ENCODE results near the gene TMEM132D. TPM values are rescaled to one million over a fixed set of nuclear protein-coding genes. Genes with fewer than 3 reads are reported as not detected.

TMEM132D gene
- total RNA-seq, 2 experiments from 2014 or later, result not detected

- Mint-ChIP-seq H3K4me1 (ENCODE audit: low read depth) (no peaks in the 10 kb centered on the region), H3K27ac (no peak overlapping the region), H3K27me3 (ENCODE audit: low read depth) (no peaks in the 10 kb centered on the region), H3K9me3 (ENCODE audit: insufficient read depth) (peaks cover 6% of the 10 kb centered on the region), H3K36me3 (ENCODE audit: low read depth) (no peaks in the 10 kb centered on the region), H3K4me3 (no peak overlapping the region)
- ChIA-PET POLR2A (no interaction called here), CTCF (no interaction called here)
- no peak for DNase-seq
- no peak for ATAC-seq
Observed at GRCh38 chr12:129532707-129533499, 370.9 kb downstream of the TMEM132D start.

- H3K27me3 Mint-ChIP-seq (ENCODE audit: low read depth), result no peaks in the 10 kb centered on the region
- CTCF ChIA-PET, result no interaction called here
- DNase-seq, result no peak
- H3K4me1 Mint-ChIP-seq (ENCODE audit: low read depth), result no peaks in the 10 kb centered on the region
- POLR2A ChIA-PET, result no interaction called here
- ATAC-seq, result no peak
- H3K9me3 Mint-ChIP-seq (ENCODE audit: insufficient read depth), result peaks cover 6% of the 10 kb centered on the region
- no peaks in the 10 kb centered on the region for H3K36me3 Mint-ChIP-seq (ENCODE audit: low read depth)
- H3K27ac Mint-ChIP-seq, result no peak overlapping the region
- no peak overlapping the region for H3K4me3 Mint-ChIP-seq
Observed at GRCh38 chr12:129532082-129532481, 371.7 kb downstream of the TMEM132D start.

DNA sequence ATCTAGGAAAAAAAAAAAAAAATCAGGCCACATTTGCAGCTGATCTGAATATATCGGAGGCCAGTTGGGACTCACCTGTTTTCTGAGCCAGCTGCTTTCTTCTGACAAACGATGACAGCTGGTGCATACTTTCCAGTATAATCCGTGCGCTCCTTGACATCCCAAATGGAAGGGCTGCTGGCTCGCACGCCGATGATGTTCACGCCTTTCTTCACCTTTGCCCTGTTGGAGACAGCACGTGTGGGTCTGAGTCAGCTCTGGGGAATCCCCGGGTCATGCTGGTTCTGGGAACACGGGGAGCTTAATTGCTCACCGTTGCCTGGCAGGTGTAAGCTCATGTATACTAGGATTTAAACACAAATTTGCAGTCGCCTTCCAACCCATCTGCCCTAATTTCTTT, 372.8 kb downstream of the TMEM132D start:
- Mint-ChIP-seq H3K36me3 (ENCODE audit: low read depth) (no peaks in the 10 kb centered on the region), H3K27ac (no peak overlapping the region), H3K9me3 (ENCODE audit: insufficient read depth) (no peaks in the 10 kb centered on the region), H3K27me3 (ENCODE audit: low read depth) (no peaks in the 10 kb centered on the region), H3K4me1 (ENCODE audit: low read depth) (no peaks in the 10 kb centered on the region), H3K4me3 (no peak overlapping the region)
- CTCF ChIA-PET, result no interaction called here
- POLR2A ChIA-PET, result no interaction called here
- DNase-seq (no peak), ATAC-seq (no peak)

- ATAC-seq (no peak), DNase-seq (no peak)
- Mint-ChIP-seq H3K27me3 (ENCODE audit: low read depth) (no peaks in the 10 kb centered on the region), H3K27ac (no peak overlapping the region), H3K4me3 (no peak overlapping the region), H3K36me3 (ENCODE audit: low read depth) (no peaks in the 10 kb centered on the region), H3K4me1 (ENCODE audit: low read depth) (no peaks in the 10 kb centered on the region), H3K9me3 (ENCODE audit: insufficient read depth) (no peaks in the 10 kb centered on the region)
- POLR2A ChIA-PET, result no interaction called here
- CTCF ChIA-PET, result no interaction called here
Observed at GRCh38 chr12:129530517-129530916, 373.3 kb downstream of the TMEM132D start.

GRCh38 chr12:129527506-129527905, 376.3 kb downstream of the TMEM132D start:
- Mint-ChIP-seq H3K27me3 (ENCODE audit: low read depth) (no peaks in the 10 kb centered on the region), H3K36me3 (ENCODE audit: low read depth) (no peaks in the 10 kb centered on the region), H3K4me3 (no peak overlapping the region), H3K4me1 (ENCODE audit: low read depth) (no peaks in the 10 kb centered on the region), H3K9me3 (ENCODE audit: insufficient read depth) (no peaks in the 10 kb centered on the region), H3K27ac (no peak overlapping the region)
- ChIA-PET CTCF (no interaction called here), POLR2A (no interaction called here)
- DNase-seq (no peak), ATAC-seq (no peak)

DNA sequence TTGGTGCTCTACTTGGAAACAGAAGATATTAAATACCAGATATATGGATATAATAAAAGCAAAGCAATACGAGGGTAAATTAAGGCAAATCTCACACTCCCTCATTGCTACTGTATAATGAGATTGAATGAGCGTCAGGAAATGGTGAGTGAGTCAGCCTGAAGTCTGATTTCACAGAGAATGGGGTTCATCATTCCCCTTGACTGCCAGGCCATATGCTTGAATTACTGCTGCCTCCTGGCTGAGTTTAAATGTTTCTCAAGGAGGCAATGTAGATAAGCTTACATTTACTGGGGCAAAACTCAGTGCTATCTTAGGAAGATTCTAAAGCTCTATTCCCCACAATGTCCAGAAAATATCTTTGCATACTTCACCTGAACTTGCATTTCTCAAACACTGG, 380.2 kb downstream of the TMEM132D start:
- Mint-ChIP-seq H3K4me1 (ENCODE audit: low read depth) (no peaks in the 10 kb centered on the region), H3K4me3 (no peak overlapping the region), H3K27ac (no peak overlapping the region), H3K9me3 (ENCODE audit: insufficient read depth) (peaks cover 5% of the 10 kb centered on the region), H3K27me3 (ENCODE audit: low read depth) (no peaks in the 10 kb centered on the region), H3K36me3 (ENCODE audit: low read depth) (no peaks in the 10 kb centered on the region)
- DNase-seq (no peak), ATAC-seq (no peak)
- ChIA-PET CTCF (no interaction called here), POLR2A (no interaction called here)

GRCh38 chr12:129520739-129521138, 383.1 kb downstream of the TMEM132D start:
- POLR2A ChIA-PET, result no interaction called here
- no peak for ATAC-seq
- DNase-seq, result no peak
- no peak overlapping the region for H3K4me3 Mint-ChIP-seq
- no peaks in the 10 kb centered on the region for H3K27me3 Mint-ChIP-seq (ENCODE audit: low read depth)
- no peak overlapping the region for H3K27ac Mint-ChIP-seq
- H3K4me1 Mint-ChIP-seq (ENCODE audit: low read depth), result no peaks in the 10 kb centered on the region
- CTCF ChIA-PET, result no interaction called here
- peaks cover 15% of the 10 kb centered on the region for H3K9me3 Mint-ChIP-seq (ENCODE audit: insufficient read depth)
- H3K36me3 Mint-ChIP-seq (ENCODE audit: low read depth), result no peaks in the 10 kb centered on the region

DNA sequence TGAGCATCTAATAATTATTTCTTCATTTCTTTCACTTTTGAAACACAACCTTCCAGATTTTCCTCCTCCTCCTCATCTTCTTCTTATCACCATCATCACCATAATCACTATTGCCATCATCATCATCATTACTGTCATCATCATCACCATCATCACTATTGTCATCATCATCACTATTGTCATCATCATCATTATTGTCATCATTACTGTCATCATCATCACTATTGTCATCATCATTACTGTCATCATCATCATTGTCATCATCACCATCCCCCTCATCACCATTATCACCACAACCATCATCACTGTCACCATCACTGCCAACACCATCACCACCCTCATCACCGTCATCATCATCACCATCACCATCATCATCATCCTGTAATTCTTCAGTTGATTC, 400.0 kb downstream of the TMEM132D start:
- ATAC-seq (no peak), DNase-seq (no peak)
- Mint-ChIP-seq H3K9me3 (ENCODE audit: insufficient read depth) (peaks cover 8% of the 10 kb centered on the region), H3K4me3 (no peak overlapping the region), H3K27ac (no peak overlapping the region), H3K27me3 (ENCODE audit: low read depth) (no peaks in the 10 kb centered on the region), H3K36me3 (ENCODE audit: low read depth) (no peaks in the 10 kb centered on the region), H3K4me1 (ENCODE audit: low read depth) (no peaks in the 10 kb centered on the region)
- ChIA-PET POLR2A (no interaction called here), CTCF (no interaction called here)

GRCh38 chr12:129496226-129496625, 407.6 kb downstream of the TMEM132D start:
- ChIA-PET POLR2A (no interaction called here), CTCF (no interaction called here)
- DNase-seq (no peak), ATAC-seq (no peak)
- Mint-ChIP-seq H3K4me1 (ENCODE audit: low read depth) (no peaks in the 10 kb centered on the region), H3K36me3 (ENCODE audit: low read depth) (no peaks in the 10 kb centered on the region), H3K4me3 (no peak overlapping the region), H3K27me3 (ENCODE audit: low read depth) (no peaks in the 10 kb centered on the region), H3K9me3 (ENCODE audit: insufficient read depth) (peaks cover 4% of the 10 kb centered on the region), H3K27ac (no peak overlapping the region)

DNA sequence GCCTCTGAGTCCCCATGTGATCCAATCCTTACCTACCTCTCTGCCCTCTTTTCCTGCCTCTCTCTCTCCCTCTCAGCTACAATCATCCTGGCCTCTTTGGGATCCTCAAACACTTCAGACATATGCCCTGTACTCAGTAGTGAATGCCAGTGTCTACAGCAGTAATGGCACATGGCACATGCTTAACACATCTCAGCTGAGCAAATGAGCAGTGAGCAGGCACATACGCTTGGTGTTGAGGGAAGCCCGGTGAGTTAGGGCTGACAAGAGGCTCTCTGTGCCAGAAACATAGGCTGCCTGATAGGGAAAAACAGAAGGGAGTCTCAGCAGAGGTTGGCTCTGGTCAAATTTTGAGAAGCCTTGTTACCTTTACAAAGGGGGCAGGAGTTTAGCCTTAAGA, 409.1 kb downstream of the TMEM132D start:
- Mint-ChIP-seq H3K9me3 (ENCODE audit: insufficient read depth) (peaks cover 7% of the 10 kb centered on the region), H3K27me3 (ENCODE audit: low read depth) (no peaks in the 10 kb centered on the region), H3K4me1 (ENCODE audit: low read depth) (no peaks in the 10 kb centered on the region), H3K36me3 (ENCODE audit: low read depth) (no peaks in the 10 kb centered on the region), H3K27ac (no peak overlapping the region), H3K4me3 (no peak overlapping the region)
- POLR2A ChIA-PET, result no interaction called here
- ATAC-seq (no peak), DNase-seq (no peak)
- CTCF ChIA-PET, result no interaction called here

DNA sequence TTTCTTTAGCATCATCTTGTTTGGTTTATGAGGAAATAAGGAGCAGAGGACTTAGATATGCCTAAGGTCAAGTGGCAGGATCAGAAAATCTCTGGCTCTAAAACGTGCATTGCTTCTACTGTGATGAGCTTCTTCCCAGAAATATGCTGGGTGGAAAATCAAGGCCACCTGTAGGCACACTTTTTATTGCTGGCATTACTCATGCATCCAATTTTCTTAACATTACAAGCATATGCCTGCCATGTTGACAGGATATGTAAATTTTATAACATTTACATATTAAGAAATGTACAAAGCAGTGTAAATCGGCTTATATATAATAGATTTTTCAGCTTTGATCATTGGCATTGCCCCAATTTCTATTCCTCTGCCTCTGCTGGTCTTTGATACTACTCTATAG, 409.6 kb downstream of the TMEM132D start:
- no peaks in the 10 kb centered on the region for H3K4me1 Mint-ChIP-seq (ENCODE audit: low read depth)
- ATAC-seq (no peak), DNase-seq (no peak)
- no peak overlapping the region for H3K27ac Mint-ChIP-seq
- POLR2A ChIA-PET, result no interaction called here
- no peaks in the 10 kb centered on the region for H3K36me3 Mint-ChIP-seq (ENCODE audit: low read depth)
- peaks cover 8% of the 10 kb centered on the region for H3K9me3 Mint-ChIP-seq (ENCODE audit: insufficient read depth)
- no peaks in the 10 kb centered on the region for H3K27me3 Mint-ChIP-seq (ENCODE audit: low read depth)
- no peak overlapping the region for H3K4me3 Mint-ChIP-seq
- CTCF ChIA-PET, result no interaction called here

DNA sequence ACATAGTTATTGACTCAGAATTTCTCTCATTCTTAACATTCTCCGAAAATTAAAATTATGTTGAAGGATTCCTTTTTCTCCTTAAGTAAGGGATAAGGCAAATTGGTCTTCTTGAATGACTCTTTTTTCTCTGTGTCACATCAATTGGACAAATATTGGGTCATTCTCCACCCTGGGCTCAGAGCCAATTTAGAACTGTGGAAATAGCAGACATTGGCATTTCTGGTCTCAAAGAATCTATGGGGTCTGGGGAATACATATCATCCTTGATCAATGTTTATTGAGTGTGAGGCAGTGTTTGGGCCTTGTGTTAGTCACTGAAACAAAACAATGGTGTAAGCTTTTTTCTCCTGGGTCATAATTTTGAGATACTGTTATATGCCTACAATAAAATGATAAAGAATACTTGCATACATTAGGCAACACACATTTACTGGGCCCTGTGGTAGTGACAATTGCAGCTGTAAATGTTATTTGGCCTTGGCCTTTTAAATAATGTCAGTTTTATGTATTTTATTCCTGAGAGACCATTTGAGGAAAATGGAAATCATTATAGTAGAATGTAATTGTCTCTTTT, 414.6 kb downstream of the TMEM132D start:
- Mint-ChIP-seq H3K36me3 (ENCODE audit: low read depth) (no peaks in the 10 kb centered on the region), H3K27ac (no peak overlapping the region), H3K4me3 (no peak overlapping the region), H3K4me1 (ENCODE audit: low read depth) (no peaks in the 10 kb centered on the region), H3K27me3 (ENCODE audit: low read depth) (no peaks in the 10 kb centered on the region), H3K9me3 (ENCODE audit: insufficient read depth) (peaks cover 8% of the 10 kb centered on the region)
- POLR2A ChIA-PET, result no interaction called here
- CTCF ChIA-PET, result no interaction called here
- no peak for ATAC-seq
- DNase-seq, result no peak

GRCh38 chr12:129486931-129487330, 416.9 kb downstream of the TMEM132D start:
- Mint-ChIP-seq H3K27ac (no peak overlapping the region), H3K4me1 (ENCODE audit: low read depth) (no peaks in the 10 kb centered on the region), H3K36me3 (ENCODE audit: low read depth) (no peaks in the 10 kb centered on the region), H3K4me3 (no peak overlapping the region), H3K27me3 (ENCODE audit: low read depth) (no peaks in the 10 kb centered on the region), H3K9me3 (ENCODE audit: insufficient read depth) (peaks cover 8% of the 10 kb centered on the region)
- ChIA-PET POLR2A (no interaction called here), CTCF (no interaction called here)
- no peak for DNase-seq
- no peak for ATAC-seq
